Frontal cortex (tissue), 4 donors: ENCODE results near the gene CELSR1. TPM values are rescaled to one million over a fixed set of nuclear protein-coding genes. Genes with fewer than 3 reads are reported as not detected.
A peak's percentile ranks its signal among the peaks of the same experiment; 100 is the strongest.

Experiments used
- DNase-seq, 2 donors: peaks; one replicate each; pipeline ENCODE4 v3.0.0; 2012; ENCODE audit warnings: low spot score in 2 of 2
- FAIRE-seq: peaks from 2 replicates; lab custom pipeline; 2012; peaks lifted over from hg19 to GRCh38; lab: Jason Lieb, UNC
- total RNA-seq: library from RNA; depleted of rRNA; stranded (reverse); fragments of >200 nt; gene quantifications from one replicate; pipeline ENCODE4 v1.2.3, GENCODE V29; 2014
- donor health status: control.
- donor health status: control.
- donor health status: control.

The CELSR1 gene
- total RNA-seq, 1 donor from 2014 or later: 2.0 TPM

DNA sequence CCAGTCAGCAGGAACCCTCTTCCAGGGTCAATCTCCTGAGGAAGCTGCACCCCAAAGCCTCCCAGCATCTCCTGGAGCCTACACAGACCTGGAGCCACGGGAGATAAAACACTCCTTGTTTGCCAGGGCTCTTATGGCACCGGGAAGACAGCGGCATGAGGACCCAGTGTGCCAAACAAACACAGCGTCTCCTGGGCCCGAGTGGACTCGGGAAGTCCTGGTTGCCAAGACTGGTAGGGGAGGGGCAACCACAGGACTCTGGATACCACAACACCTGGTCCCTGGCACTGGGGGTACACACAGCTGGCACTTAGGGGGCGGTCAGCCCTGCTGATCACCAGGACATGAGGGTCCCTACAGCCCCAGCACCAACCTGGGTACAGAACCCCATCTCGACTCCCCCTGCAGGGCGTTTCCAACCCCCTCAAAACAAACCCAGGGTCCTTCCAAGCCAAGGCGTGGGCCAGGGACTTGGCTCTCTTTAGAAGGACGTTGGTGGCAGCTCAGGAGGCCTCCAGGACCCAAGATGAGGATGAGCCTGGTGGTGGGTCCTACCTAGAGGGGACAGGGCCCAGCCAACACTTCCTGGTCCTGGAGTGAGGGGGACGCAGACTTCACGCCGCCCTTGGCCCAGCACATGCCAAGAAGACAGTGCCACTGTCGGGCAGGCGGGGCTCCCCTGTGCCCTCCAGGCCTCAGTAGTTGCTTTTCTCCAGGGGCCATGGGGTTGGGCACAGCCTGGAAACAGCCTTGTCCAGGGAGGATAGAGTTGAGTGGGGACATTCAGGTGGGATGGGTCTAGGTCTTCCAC, 85.0 kb downstream of the CELSR1 start:
- DNase-seq (no peak), FAIRE-seq (no peak)

DNA sequence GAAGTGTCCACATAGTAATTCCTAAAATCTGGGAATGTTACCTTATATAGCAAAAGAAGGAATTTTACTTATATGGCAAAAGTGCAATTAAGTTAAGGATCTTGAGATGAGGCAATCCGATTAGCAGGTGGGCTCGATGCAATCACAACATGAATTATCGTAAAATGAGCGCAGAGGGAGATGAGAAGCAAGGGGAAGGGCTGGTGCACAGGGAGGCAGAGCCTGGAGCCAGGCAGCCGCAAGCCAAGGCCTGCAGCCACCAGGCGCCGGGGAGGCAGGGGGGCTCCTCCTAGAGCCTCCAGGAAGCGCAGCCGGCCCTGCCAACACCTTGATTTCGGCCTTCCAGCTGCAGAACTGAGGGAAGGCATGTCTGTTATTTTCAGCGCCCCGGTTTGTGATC, 85.7 kb downstream of the CELSR1 start:
- FAIRE-seq (no peak), DNase-seq (no peak)

DNA sequence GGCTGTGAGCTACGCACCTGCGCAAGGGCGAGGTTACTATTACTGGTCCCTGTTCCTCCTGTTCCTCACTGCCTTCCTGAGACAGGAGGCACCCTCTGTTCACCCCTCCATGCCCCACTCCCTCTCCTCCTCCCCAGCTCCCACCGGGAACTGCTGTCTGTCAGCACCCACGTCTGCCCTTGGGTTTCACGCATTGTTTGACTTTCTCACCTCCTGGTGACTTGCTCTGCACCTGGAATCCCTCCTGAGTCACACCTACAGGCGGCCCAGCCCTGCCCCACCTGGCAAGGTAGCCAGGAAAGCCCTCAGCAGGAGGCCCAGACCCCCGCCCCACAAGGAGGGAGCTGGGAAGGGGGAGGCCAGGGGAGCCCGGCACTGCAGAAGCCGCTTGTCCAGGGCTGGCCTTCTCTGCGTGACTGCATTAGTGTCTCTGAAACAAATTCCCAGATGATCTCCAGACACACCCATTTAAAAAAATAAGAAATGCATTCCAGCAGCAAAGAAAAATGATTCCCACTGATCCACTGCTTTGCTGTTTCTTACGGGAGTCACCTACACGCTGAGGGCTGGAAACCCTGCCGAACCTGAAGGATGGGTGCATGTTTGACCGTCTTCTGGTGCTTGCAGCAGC, 86.4 kb downstream of the CELSR1 start:
- DNase-seq (no peak), FAIRE-seq (no peak)

DNA sequence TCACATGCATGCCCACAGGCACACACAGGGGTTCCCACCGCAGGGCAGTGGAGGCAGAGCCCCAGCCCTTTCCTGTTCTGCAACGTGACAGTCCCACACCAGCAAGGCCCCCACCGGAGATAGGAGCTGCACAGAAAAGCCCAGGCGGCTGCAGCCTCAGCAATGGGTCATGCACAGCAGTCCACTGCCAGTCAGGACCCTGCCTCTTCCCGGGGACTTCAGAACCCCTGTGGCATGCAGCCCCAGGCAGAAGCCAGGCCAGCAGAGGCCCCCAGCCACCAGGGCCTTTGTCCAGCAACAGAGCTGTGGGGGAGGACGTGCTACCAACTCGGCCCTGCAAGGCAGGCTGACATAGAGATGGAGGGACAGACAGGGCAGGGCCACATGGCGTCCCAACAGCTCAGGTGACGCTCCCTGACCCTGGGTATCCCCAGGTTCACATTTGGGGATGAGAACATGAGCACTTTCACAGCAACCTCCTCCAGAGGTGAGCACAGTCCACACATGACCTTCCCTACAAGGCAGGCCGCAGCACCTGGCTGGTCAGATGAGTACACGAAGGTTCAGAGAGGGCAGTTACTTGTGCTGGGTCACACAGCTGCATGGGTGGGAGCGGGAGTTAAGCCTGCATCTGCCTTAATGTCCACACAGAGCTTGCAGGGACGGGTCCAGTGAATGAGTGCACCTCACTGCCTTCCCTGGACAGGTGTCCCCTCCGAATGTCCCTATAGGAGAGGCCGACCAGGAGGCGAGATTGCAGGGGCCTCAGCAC, 87.3 kb downstream of the CELSR1 start:
- FAIRE-seq (no peak), DNase-seq (no peak)

DNA sequence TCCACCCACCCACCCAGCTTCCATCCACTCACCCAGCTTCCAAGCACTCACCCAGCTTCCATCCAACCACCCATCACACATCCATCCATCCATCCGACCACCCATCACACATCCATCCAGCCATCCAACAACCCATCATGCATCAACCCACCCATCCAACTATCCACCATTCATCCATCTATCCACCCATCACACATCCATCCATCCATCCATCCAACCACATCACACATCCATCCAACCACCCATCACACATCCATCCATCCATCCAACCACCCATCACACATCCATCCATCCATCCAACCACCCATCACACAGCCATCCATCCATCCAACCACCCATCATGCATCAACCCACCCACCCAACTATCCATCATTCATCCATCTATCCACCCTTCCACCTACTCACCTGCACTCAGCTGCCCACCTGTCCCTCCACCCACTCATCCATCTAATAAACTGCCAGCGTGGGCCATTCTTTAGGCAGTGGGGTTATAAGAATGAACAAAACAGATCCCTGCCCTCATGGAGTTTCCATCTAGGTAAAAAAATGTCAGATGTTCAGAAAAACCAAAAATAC, 88.2 kb downstream of the CELSR1 start:
- DNase-seq: no peak
- no peak for FAIRE-seq

DNA sequence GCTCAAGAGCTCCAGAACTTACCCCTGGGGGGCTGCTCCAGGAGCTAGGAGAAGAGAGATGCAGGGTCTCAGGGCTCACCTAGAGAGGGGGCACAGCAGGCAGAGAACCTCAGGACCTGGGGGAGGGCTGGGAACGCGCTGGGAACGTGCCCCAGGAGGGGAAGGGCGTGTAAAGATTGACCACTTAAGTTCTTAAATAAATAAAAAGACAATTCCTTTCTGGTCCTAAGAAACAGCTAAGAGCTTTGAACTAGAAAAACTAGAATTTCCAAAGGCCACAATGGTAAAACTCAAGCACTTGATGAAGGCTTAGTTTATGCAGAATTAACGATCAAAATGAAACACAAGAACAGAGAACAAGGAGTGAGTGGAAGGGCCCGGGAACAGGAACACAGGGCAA, 89.1 kb downstream of the CELSR1 start:
- DNase-seq: no peak
- no peak for FAIRE-seq

DNA sequence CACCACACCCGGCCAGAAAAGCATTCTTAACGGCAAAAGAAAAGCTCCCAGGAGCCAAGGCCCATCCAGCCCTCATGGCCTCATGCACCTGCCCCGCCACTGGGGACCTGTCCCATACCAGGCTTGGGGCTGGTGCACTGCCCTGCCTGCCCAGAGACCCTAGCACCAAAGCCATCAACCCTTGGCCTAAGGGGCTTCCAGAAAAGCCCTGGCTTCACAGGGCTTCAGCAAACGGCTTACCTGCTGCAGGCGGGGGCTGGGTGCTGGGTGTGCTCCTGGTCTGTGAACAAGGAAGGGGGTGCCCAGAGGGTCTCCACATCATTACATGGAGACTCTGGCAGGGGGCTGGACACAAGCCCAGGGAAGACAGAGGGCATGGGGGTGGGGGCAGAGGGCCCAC, 89.5 kb downstream of the CELSR1 start:
- DNase-seq: no peak
- FAIRE-seq: no peak

DNA sequence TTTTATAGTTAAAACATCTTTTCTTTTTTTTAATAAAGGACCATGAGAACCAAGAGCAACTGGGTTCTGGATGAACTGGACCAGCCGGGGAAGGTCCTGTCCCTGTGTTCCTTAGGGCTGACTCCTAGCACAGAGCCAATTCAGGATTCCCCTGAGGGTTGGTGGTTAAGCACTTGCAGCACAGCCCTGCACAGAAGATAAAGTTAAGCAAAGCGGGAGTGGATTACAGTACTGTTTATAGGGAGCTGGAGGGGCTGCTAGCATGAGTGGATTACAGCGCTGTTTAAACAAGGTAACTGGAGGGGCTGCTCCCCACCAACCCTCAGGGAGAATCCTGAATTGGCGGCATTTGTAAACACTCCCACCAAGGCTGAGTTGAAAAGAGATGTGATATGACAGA, 90.6 kb downstream of the CELSR1 start:
- FAIRE-seq (no peak), DNase-seq (no peak)

DNA sequence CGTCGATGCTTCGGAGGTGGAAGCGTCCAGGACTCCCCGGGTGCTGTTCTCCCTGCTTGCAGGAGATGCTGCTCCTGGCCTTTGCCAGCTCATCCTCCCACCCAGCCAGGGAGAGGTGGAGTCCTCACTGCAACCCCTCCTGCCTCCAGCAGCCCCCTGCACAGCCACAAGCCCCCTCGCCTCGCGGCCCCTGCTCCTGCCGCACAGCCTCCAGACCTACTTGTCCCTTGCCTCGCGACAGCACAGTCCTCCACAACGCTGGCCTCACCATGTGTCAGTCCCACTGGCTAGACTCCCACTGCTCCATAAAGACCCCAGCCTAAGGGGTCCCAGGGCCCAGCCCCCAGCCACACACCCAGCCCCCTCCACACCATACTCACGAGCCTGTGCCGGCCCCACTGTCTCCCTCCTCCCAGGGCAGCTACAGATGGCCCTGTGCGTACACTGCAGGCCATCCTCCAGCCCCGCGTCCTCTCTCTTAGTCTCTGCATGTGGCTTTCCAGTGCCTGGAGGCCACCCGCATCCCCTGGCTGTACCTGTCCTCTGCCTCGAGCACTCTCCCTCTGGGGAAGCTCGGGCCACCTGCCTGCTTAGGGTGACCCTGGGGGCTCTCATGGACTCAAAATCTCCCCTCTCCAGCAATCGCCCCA, 91.5 kb downstream of the CELSR1 start:
- DNase-seq: no peak
- FAIRE-seq: no peak

DNA sequence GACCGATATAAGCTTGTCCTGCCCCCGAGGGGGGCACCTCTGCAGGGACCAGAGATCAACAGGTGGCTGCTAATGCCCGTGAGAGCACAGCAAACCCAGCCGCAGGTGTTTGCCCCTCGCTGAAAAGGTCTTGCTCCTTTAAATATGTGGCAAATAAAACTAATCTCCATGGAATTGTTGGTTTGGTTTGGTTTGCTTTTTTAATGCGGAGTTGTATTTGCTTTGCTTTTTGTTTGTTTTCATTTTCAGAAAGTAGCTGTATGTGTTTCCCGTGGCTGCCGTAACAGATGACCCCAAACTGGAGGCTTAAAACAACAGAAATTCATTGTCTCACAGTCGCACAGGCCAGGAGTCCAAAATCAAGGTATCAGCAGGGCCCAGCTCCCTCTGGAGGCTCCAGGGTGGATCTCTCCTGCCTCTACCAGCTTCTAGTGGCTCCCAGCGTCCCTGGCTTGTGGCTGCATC, 93.0 kb downstream of the CELSR1 start:
- DNase-seq: no peak

DNA sequence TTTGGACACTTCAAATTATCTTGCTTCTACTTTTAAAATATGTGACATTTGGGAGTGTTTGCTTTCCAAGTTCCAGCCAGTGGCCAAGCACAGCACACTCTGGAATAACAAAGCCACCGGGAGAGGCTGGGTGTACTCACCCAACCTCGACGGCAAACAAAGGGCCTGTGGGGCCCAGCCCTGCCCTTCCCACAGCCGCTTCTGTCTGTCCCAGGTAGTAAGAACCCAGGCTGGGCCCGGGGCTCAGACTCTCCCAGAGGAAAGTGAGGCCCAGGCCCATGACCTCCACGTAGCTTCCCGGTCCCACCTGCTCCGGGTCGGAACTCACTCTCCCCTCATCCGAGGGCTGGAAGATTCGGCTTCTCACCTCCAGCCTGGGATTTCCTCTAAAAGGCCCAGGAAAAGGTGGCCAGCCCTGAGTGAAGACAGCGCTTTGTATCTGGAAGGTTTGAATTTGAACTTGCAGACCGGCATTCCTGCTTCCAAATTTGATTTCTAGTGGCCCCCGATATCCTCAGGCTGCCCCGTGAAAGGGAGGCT, 93.5 kb downstream of the CELSR1 start:
- DNase-seq: no peak
- FAIRE-seq: no peak

More for the DNA sequence above, 93.0 kb downstream of the CELSR1 start:
- FAIRE-seq: no peak

DNA sequence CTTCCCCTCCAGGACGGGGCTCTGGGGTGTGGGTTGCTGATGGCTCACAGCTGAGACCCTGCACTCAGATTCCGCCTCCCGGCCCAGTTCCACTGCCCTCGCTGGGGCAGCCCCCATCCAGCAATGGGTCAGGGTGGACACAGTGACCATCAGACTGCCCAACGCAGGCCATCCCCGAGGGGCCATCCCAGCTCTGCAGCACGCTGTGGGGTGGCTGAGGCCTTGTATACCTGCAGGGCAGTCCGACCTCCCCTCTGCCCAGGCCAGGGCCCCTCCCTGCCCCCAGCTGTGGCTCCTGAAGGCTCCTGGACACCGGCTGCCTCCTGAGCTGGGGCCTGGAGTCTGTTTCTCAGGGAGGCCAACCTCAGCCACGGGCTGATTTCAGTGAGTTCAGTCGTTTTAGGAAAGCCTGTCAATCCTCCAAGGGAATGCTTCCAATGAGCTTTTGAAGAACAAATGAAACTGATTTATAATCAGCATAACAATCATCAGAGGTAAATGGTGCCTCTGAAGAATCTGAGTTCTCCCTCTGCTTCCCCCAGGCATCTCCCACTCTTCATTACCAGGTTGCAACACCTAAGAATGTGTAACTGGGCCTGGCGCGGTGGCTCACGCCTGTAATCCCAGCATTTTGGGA, 95.1 kb downstream of the CELSR1 start:
- FAIRE-seq (no peak), DNase-seq (no peak)

DNA sequence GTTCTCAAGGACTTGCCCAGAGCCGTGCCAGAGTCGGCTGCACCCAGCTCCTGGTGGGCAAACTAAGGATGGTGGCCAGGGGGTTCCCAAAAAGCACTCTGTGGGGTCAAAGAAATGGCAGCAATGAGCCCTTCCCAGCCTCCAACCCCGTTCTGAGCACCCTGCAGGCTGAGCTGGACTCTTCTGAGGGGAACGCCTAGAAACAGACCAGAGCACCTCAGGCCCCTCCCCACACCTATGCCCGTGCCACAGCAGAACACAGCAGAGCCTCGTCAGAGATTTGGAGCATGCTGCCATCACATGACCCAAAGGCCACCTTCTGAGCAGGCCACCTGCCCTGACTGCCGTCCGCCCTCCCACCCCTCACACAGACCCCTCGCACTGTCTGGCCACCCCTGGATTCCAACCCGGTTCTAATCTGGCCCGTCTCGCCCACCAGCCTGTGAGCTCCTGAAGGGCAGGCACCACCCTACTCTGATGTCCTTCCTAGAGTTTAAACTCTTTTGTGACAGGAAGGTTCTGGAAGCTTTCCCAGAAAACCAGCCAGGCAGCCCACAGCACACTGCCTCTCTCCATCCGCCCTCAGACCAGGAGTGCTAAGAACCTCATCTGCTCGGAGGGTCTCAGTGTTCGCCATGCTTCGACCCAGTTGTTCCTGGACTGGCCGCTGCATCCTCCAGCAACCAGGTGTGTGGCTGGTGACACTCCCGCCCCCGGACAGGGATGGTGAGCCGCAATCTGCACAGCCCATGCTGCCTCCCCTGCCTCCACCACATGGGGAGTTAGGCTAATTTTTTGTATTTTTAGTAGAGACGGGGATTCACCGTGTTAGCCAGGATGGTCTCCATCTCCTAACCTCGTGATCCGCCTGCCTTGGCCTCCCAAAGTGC, 97.6 kb downstream of the CELSR1 start:
- peak in 1 of 2 donors; percentile 58 for DNase-seq
- no peak for FAIRE-seq

DNA sequence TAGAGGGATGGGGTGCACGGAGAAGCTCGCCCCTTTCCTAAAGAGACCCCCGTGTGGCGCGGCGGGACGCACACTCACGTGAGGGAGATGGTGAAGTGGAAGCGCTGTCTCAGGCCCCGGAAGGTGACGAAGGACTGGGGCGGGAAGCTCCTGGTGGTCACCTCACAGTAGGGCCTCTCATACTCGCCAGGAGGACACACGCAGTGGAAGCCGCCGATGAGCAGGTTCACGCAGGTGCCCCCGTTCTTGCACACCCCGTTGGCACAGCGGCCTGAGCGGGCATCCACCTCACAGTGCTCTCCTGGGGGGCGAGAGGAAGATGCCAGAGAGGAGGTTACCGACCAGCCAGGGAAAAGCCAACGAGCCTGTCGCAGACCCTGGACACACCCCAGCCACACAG, 98.3 kb downstream of the CELSR1 start:
- DNase-seq: no peak
- FAIRE-seq: no peak

DNA sequence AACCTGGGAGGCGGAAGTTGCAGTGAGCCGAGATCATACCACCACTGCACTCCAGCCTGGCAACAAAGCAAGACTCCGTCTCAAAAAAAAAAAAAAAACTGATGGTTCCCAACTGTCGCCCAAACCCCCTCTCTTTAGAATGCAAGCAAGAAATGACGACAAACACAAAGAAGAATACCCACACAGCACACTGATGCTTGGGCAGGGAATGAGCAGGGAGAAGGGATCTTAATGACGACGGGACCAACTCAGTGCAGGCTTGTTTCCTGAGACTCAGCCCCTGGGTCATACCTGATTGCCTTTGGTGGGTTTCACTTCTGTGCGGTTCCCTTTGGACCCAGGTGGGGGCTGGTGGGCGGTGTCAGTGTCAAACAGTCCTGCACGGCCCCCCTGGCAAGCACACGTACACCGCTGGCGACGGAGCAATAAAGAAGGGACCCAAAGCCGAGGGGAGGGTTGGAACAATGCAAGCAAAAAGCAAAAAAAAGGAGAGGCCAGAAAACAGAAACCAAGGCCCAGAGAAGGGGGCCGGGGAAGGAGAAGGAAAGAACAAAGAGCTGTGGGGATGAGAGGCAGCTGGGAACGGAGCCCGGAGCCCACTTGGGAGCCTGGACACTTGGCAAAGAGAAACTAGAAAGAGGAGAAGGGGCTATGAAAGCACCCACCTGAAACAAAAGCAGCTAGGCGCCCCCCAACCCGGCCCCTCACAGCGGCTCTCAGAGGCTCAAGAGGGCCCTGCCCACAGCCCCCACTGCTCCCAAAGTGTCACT, 99.6 kb downstream of the CELSR1 start:
- DNase-seq (no peak), FAIRE-seq (no peak)

DNA sequence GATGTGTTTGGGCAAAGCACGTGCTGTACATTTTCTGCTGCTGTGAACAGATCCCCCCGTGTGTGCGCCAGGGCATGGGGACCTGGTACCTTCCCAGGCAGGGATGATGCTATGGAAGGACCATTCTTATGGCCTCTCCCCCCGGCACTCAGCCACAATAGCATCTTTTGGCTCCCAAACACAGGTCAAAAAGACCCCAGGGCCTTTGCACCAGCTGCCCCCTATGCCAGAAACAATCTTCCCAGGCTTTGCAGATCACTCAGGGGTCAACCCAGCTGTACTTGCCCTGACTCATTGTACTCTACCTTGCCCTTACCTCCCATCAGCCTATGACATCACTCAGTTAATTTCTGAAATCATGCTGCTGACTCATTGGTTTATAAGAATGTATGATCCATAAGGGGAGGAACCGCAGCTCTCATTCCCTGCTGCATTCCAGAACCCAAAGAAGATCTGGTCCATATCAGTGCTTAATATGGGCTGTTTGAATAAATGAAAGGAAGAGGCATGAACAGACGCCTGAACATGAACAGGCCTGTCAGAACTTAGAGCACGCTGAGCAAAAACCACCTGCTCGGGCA, 100.7 kb downstream of the CELSR1 start:
- FAIRE-seq (no peak), DNase-seq (no peak)

DNA sequence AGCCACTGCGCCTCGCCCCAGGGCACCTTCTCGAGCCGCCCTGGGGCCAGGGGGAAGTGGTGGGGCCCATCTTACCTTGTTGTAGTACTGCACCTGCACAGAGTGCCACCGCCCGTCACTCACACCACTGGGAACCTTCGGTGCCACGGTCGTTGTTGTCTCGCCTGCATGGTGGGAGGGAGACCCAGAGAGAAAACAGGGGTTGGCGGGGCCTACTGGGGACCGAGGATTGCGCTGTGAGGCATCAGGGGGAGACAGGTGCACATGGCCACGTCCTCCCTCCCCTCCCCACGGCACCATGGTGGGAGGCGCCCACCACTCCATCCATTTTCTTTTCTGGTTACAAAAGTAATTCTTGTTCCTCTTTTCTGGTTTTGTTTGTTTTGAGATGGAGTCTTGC, 104.1 kb downstream of the CELSR1 start:
- DNase-seq (no peak), FAIRE-seq (no peak)
